ENCODE results near the gene ASPDH. TPM values are rescaled to one million over a fixed set of nuclear protein-coding genes. Genes with fewer than 3 reads are reported as not detected.

The ASPDH gene
- total and polyA plus RNA-seq, 2 of the 13 experiments (the other 11 are each of a cell fraction or from before 2014, with no cell fraction given) = 2.2 to 3.3 TPM

DNA sequence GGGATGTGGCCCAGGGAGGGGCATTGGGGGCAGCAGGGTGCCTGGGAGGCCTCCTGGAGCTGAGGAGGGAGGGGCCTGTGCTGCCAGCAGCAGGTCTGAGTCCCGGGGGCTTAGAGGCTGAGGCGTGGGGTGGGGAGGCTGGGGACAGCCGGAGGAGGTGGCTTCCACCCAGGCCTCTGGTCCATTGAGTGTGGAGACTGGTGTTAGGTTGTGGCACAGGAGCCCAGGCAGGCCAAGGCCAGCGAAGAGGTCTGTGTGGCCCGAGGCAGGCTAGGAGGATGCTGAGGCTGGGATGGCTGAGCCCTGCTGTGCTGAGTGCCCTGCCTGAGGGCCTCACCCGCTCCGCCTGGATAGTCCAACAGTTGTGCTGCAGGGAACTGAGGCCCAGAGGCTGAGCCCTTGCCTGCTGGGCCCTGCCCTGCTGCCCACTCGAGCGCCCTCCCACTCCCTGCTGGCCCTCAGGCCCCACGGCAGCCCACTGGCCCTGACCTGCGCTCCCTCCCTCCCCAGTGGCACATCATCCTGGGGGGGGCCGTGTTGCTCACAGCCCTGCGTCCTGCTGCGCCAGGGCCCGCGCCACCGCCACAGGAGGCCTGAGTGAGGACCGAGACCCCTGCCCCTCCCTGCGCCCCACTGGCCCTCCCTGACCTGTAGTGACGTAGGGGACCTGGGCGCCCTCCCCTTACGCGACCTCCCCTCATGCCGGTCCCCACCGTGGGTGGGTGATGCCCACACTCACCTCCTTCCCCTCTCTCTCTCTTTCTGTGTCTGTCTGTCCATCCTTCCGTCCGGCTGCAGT lies 32.2 kb downstream of the ASPDH start:
- no peaks in the 10 kb centered on the region for H3K4me1 ChIP-seq (ENCODE audit: insufficient read depth, low read length)
- in situ Hi-C loops (cut with HindIII; ENCODE audit: extremely low pct_ligation_motif_present, low pct_unique_long_range_greater_than_20kb) = no loop called here
- no peak for FAIRE-seq
- H3K27ac ChIP-seq (ENCODE audit: extremely low read length, insufficient read depth, low read length) = no peak overlapping the region
- no peak overlapping the region for H3K4me3 ChIP-seq (replicated peaks in 1 of 3; ENCODE audit: insufficient read depth in 1 of 3, low read depth in 2 of 3, low read length in 3 of 3)
- no peaks in the 10 kb centered on the region for H3K79me2 ChIP-seq (ENCODE audit: insufficient read depth, low read length)
- BruUV-seq (replicated peaks) = no TSS peak
- no peak overlapping the region for H3K9ac ChIP-seq (ENCODE audit: insufficient read depth, low read depth, low read length)
- no peak overlapping the region for H3K4me2 ChIP-seq (ENCODE audit: low read depth, low read length)
- H4K20me1 ChIP-seq (ENCODE audit: insufficient read depth, low read length) = no peaks in the 10 kb centered on the region
- H3K36me3 ChIP-seq (replicated peaks in 1 of 2; ENCODE audit: control insufficient read depth in 1 of 2, insufficient read depth in 2 of 2, low read length in 2 of 2) = no peaks in the 10 kb centered on the region
- TF ChIP-seq ETV5 (CRISPR knock-in tag; IDR thresholded peaks at IDR 0.05; ENCODE audit: borderline replicate concordance) (no peak), SMAD9 (CRISPR knock-in tag; IDR thresholded peaks at IDR 0.05) (no peak), ZMYM2 (CRISPR knock-in tag; IDR thresholded peaks at IDR 0.05) (no peak), ZNF790 (CRISPR knock-in tag; IDR thresholded peaks at IDR 0.05; ENCODE audit: borderline replicate concordance) (no peak), ARNTL (CRISPR knock-in tag; IDR thresholded peaks at IDR 0.05) (no peak), NFE2 (CRISPR knock-in tag; IDR thresholded peaks at IDR 0.05) (no peak), ZNF746 (CRISPR knock-in tag; IDR thresholded peaks at IDR 0.05) (no peak), NR2F2 (IDR thresholded peaks at IDR 0.05; ENCODE audit: borderline replicate concordance, low read depth) (no peak), MTF2 (CRISPR knock-in tag; IDR thresholded peaks at IDR 0.05; ENCODE audit: borderline replicate concordance) (no peak), ZNF713 (CRISPR knock-in tag; IDR thresholded peaks at IDR 0.05) (no peak), RFXANK (CRISPR knock-in tag; IDR thresholded peaks at IDR 0.05) (no peak), REL (CRISPR knock-in tag; conservative IDR thresholded peaks at IDR 0.05) (no peak), NCOR1 (IDR thresholded peaks at IDR 0.05; ENCODE audit: borderline replicate concordance, low read length) (no peak), ZNF607 (CRISPR knock-in tag; IDR thresholded peaks at IDR 0.05; ENCODE audit: borderline replicate concordance) (no peak), ZBTB42 (CRISPR knock-in tag; IDR thresholded peaks at IDR 0.05) (no peak), CBX2 (IDR thresholded peaks at IDR 0.05; ENCODE audit: low read depth, low read length) (no peak), CBX2 (CRISPR knock-in tag; IDR thresholded peaks at IDR 0.05; ENCODE audit: low read depth) (no peak), TAF15 (IDR thresholded peaks at IDR 0.05; ENCODE audit: low read depth, low read length, poor library complexity, severe bottlenecking) (no peak), ZNF292 (CRISPR knock-in tag; IDR thresholded peaks at IDR 0.05; ENCODE audit: borderline replicate concordance, low read depth) (no peak)
- TF ChIP-seq, protein P1, sequence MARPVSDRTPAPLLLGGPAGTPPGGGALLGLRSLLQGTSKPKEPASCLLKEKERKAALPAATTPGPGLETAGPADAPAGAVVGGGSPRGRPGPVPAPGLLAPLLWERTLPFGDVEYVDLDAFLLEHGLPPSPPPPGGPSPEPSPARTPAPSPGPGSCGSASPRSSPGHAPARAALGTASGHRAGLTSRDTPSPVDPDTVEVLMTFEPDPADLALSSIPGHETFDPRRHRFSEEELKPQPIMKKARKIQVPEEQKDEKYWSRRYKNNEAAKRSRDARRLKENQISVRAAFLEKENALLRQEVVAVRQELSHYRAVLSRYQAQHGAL (CRISPR knock-in tag; IDR thresholded peaks at IDR 0.05; ENCODE audit: not compliant biosample characterization) = no peak
- TF ChIP-seq, protein P2, sequence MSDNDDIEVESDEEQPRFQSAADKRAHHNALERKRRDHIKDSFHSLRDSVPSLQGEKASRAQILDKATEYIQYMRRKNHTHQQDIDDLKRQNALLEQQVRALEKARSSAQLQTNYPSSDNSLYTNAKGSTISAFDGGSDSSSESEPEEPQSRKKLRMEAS (IDR thresholded peaks at IDR 0.05) = no peak
- POLR2A ChIA-PET = no interaction called here
- peaks cover 10% of the 10 kb centered on the region for H3K9me3 ChIP-seq (ENCODE audit: low read length)
- H3K27me3 ChIP-seq (ENCODE audit: control insufficient read depth in 1 of 2, insufficient read depth in 2 of 2, low read length in 2 of 2) = peaks cover 6 to 10% of the 10 kb centered on the region in 2 experiments; a peak in 3 of 5 replicates
- WGBS (ENCODE audit: low lambda C conversion rate) = 33% methylated on average over 11 of the region's 27 CpGs
- no peak for ATAC-seq
- no peak overlapping the region for H2AFZ ChIP-seq (ENCODE audit: low read length)
- intact Hi-C loops (cut with micrococcal nuclease; ENCODE audit: unreplicated experiment) = no loop called here
- CTCF ChIA-PET (ENCODE audit: low intra/inter-chr PET ratio, low total read pairs) = interaction anchor here (1.2 kb wide), 1 partner anchor 113 kb away, joined by 4 read pairs; no protein-coding TSS in a partner anchor
- no peak for DNase-seq (ENCODE audit: low spot score)
